MCF 10A (cell line): ENCODE measurements around the gene SLC25A22. TPM values are rescaled to one million over a fixed set of nuclear protein-coding genes. Genes with fewer than 3 reads are reported as not detected.

ENCODE experiments used
- BruUV-seq: library from RNA; stranded (reverse); fragments of 400-500 nt; replicated peaks from 2 replicates; lab custom pipeline; 2021; lab: Mats Ljungman, UMichigan
- CTCF ChIA-PET: fragments of 300-600 bp; sonication (Branson Sonifier 250); formaldehyde crosslinking; extraction: SDS; loops from one replicate; lab custom pipeline; 2021; ENCODE audit warnings: antibody characterized with exemption, inconsistent platforms; lab: Yijun Ruan, JAX
- POLR2A ChIA-PET: fragments of 300-600, 350-650 bp; sonication (Branson Sonifier 250); formaldehyde crosslinking; extraction: SDS; loops from one replicate; lab custom pipeline; 2020; ENCODE audit warnings: antibody characterized with exemption, inconsistent platforms; lab: Yijun Ruan, JAX
- DNase-seq: peaks from one replicate; pipeline ENCODE4 v3.0.0-alpha.2; 2018; ENCODE audit not compliant: unreplicated experiment
- H3K27ac Mint-ChIP-seq: one replicate; pipeline ENCODE4 v1.8.0; 2022; ENCODE audit warnings: mild to moderate bottlenecking, low read depth, mixed read lengths; ENCODE audit not compliant: unreplicated experiment
- H3K27me3 Mint-ChIP-seq: one replicate; pipeline ENCODE4 v1.8.0; 2022; ENCODE audit warnings: mixed read lengths; ENCODE audit not compliant: insufficient read depth, unreplicated experiment
- H3K36me3 Mint-ChIP-seq: one replicate; pipeline ENCODE4 v1.8.0; 2022; ENCODE audit warnings: mild to moderate bottlenecking, moderate library complexity, mixed read lengths; ENCODE audit not compliant: insufficient read depth, unreplicated experiment
- H3K4me1 Mint-ChIP-seq: one replicate; pipeline ENCODE4 v1.8.0; 2022; ENCODE audit warnings: mixed read lengths; ENCODE audit not compliant: insufficient read depth, unreplicated experiment
- H3K4me3 Mint-ChIP-seq: one replicate; pipeline ENCODE4 v1.8.0; 2022; ENCODE audit warnings: mild to moderate bottlenecking, moderate library complexity, mixed read lengths; ENCODE audit not compliant: unreplicated experiment
- H3K9me3 Mint-ChIP-seq: one replicate; pipeline ENCODE4 v1.8.0; 2022; ENCODE audit warnings: mixed read lengths; ENCODE audit not compliant: unreplicated experiment
- CTCF ChIP-seq: fragments of 200-600 bp; IDR thresholded peaks from one replicate; pipeline ENCODE4 v1.8.0; 2022; ENCODE audit warnings: antibody characterized with exemption, mild to moderate bottlenecking; ENCODE audit not compliant: unreplicated experiment
- intact Hi-C: fragments of 100-400 bp; cut with micrococcal nuclease; formaldehyde crosslinking; loops from 2 replicates; pipeline ENCODE4 v1.14.1; 2022
- total RNA-seq: library from RNA; stranded (reverse); gene quantifications from 2 replicates; pipeline ENCODE4 v1.2.3, GENCODE V29; 2022

SLC25A22 gene
- total RNA-seq, 1 experiment from 2014 or later, result 34.0 TPM

GRCh38 chr11:837990-838307 is 39.9 kb upstream of the SLC25A22 start:
- H3K4me3 Mint-ChIP-seq, result no peak overlapping the region
- no peak for TF ChIP-seq CTCF
- intact Hi-C loops, result no loop called here
- peaks cover 24% of the 10 kb centered on the region for H3K4me1 Mint-ChIP-seq
- H3K36me3 Mint-ChIP-seq, result peaks cover 90% of the 10 kb centered on the region
- ChIA-PET POLR2A (interaction anchor here (7.2 to 11.4 kb wide), 2 partner anchors 19 to 30 kb away, joined by 66 to 274 read pairs; partner anchors contain the start of genes PNPLA2 and RPLP2), CTCF (interaction anchor here (0.6 to 1.3 kb wide), 4 partner anchors 13 to 63 kb away, joined by 3 to 5 read pairs (median 3); no protein-coding TSS in a partner anchor)
- BruUV-seq, result no TSS peak
- no peak for DNase-seq
- no peak overlapping the region for H3K27ac Mint-ChIP-seq
- H3K27me3 Mint-ChIP-seq, result no peaks in the 10 kb centered on the region
- no peaks in the 10 kb centered on the region for H3K9me3 Mint-ChIP-seq

- Mint-ChIP-seq H3K27ac (no peak overlapping the region), H3K4me1 (peaks cover 24% of the 10 kb centered on the region), H3K36me3 (peaks cover 85% of the 10 kb centered on the region), H3K9me3 (no peaks in the 10 kb centered on the region), H3K27me3 (no peaks in the 10 kb centered on the region), H3K4me3 (no peak overlapping the region)
- no peak for DNase-seq
- POLR2A ChIA-PET, result interaction anchor here (1.0 to 11.4 kb wide), 4 partner anchors 9 to 111 kb away, joined by 3 to 274 read pairs (median 3); partner anchors contain the start of gene PNPLA2
- BruUV-seq, result no TSS peak
- CTCF ChIA-PET, result interaction anchor here (0.6 to 1.1 kb wide), 2 partner anchors 12 to 19 kb away, joined by 3 to 5 read pairs; no protein-coding TSS in a partner anchor
- intact Hi-C loops, result no loop called here
- no peak for TF ChIP-seq CTCF
Observed at GRCh38 chr11:837189-837989, 39.3 kb upstream of the SLC25A22 start.

- CTCF ChIA-PET, result no interaction called here
- Mint-ChIP-seq H3K9me3 (no peaks in the 10 kb centered on the region), H3K4me3 (no peak overlapping the region), H3K27me3 (no peaks in the 10 kb centered on the region), H3K36me3 (peaks cover 80% of the 10 kb centered on the region), H3K4me1 (peaks cover 30% of the 10 kb centered on the region), H3K27ac (no peak overlapping the region)
- no TSS peak for BruUV-seq
- POLR2A ChIA-PET, result interaction anchor here (0.6 to 11.4 kb wide), 6 partner anchors 8 to 1677 kb away, joined by 3 to 274 read pairs (median 3); partner anchors contain the start of gene PNPLA2
- no peak for DNase-seq
- no peak for TF ChIP-seq CTCF
- intact Hi-C loops, result no loop called here
Observed at GRCh38 chr11:836700-837099, 38.6 kb upstream of the SLC25A22 start.

- BruUV-seq, result no TSS peak
- Mint-ChIP-seq H3K27ac (no peak overlapping the region), H3K9me3 (no peaks in the 10 kb centered on the region), H3K4me3 (no peak overlapping the region), H3K4me1 (peaks cover 33% of the 10 kb centered on the region), H3K27me3 (no peaks in the 10 kb centered on the region), H3K36me3 (peaks cover 77% of the 10 kb centered on the region)
- ChIA-PET CTCF (no interaction called here), POLR2A (interaction anchor here (0.6 to 11.4 kb wide), 5 partner anchors 7 to 1678 kb away, joined by 3 to 274 read pairs (median 3); partner anchors contain the start of gene PNPLA2)
- intact Hi-C loops, result no loop called here
- no peak for TF ChIP-seq CTCF
- DNase-seq, result no peak
Observed at GRCh38 chr11:836274-836673, 38.2 kb upstream of the SLC25A22 start.
